Measurements from ENCODE around the gene AOC2. TPM values are rescaled to one million over a fixed set of nuclear protein-coding genes. Genes with fewer than 3 reads are reported as not detected.
A peak's percentile ranks its signal among the peaks of the same experiment; 100 is the strongest.

The AOC2 gene
- total and polyA plus RNA-seq, 2 of the 13 experiments (the other 11 are each of a cell fraction or from before 2014, with no cell fraction given): 1.2 to 3.3 TPM

DNA sequence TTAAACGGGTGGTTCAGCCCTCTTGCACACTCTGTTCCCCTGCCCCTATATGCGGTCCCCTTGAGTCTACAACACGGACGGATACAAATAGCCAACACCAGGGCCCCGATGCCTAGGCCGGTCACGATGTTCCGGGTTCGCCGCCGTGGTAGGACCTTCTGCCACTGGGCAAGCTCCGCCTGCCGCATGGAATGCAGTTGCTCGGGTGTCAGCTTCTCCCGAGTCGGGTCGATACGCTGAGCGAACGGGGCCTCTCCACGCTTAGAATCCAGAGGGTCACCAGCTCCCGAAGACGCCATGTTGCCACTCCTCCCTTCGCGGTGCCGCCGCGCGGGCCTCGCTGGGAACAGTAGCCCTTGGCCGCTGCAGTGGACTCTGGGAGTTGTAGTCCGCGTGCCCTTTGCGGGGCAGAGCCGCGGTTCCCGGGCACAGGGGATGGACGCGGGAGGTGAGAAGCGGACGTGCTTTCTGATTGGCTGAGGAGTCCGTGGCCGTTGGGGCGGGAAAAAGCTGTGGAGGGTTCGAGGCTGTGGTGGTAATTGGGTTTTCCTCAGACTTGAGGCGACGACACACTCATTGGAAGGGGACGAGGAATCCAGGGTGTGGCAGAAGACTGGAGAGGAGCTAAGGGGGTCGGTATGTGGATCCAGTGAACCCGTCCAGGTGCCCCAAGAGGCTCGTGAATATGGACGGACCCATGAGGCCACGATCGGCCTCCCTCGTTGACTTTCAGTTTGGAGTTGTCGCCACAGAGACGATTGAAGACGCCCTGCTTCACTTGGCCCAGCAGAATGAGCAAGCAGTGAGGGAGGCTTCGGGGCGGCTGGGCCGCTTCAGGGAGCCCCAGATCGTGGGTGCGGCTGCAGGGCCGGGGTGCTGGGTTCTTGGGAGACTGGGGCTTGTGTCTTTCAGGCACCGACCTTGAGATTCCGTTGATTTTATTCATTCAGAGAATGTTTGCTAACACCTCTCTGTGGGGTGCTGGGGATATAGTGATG, 45.7 kb upstream of the AOC2 start, which contains the start of the genes CNTD1 and COA3 (continued):
- peak; percentile 28 for TF ChIP-seq SKI (IDR thresholded peaks at IDR 0.05; ENCODE audit: partially characterized antibody)
- TF ChIP-seq, protein P1, sequence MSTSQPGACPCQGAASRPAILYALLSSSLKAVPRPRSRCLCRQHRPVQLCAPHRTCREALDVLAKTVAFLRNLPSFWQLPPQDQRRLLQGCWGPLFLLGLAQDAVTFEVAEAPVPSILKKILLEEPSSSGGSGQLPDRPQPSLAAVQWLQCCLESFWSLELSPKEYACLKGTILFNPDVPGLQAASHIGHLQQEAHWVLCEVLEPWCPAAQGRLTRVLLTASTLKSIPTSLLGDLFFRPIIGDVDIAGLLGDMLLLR (CRISPR knock-in tag; IDR thresholded peaks at IDR 0.05): peak; percentile 95
- no peak for TF ChIP-seq GPBP1L1 (CRISPR knock-in tag; IDR thresholded peaks at IDR 0.05)
- TF ChIP-seq ZNF562 (CRISPR knock-in tag; IDR thresholded peaks at IDR 0.05; ENCODE audit: borderline replicate concordance): peak; percentile 61; the same call in 1 of the 2 replicates
- TF ChIP-seq ZNF816 (CRISPR knock-in tag; IDR thresholded peaks at IDR 0.05; ENCODE audit: borderline replicate concordance): 0 out of 2 replicates have a peak, but pooled peaks have one; percentile 77
- TF ChIP-seq, protein P2, sequence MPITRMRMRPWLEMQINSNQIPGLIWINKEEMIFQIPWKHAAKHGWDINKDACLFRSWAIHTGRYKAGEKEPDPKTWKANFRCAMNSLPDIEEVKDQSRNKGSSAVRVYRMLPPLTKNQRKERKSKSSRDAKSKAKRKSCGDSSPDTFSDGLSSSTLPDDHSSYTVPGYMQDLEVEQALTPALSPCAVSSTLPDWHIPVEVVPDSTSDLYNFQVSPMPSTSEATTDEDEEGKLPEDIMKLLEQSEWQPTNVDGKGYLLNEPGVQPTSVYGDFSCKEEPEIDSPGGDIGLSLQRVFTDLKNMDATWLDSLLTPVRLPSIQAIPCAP (CRISPR knock-in tag; IDR thresholded peaks at IDR 0.05; ENCODE audit: low read depth): no peak
- peak; percentile 89 for TF ChIP-seq KDM5B (CRISPR knock-in tag; IDR thresholded peaks at IDR 0.05; ENCODE audit: borderline replicate concordance)
- peak; percentile 20; the same call in 1 of the 2 replicates for TF ChIP-seq ZNF101 (CRISPR knock-in tag; IDR thresholded peaks at IDR 0.05; ENCODE audit: borderline replicate concordance, low read depth)
- TF ChIP-seq ATF1 (CRISPR knock-in tag; IDR thresholded peaks at IDR 0.05): no peak
- peak; percentile 84; the same call in 1 of the 2 replicates for TF ChIP-seq HNRNPL (IDR thresholded peaks at IDR 0.05; ENCODE audit: low read depth, low read length)
- TF ChIP-seq ZEB1 (IDR thresholded peaks at IDR 0.05; ENCODE audit: insufficient replicate concordance, low read depth): peak; percentile 14
- TF ChIP-seq MBD4 (IDR thresholded peaks at IDR 0.05; ENCODE audit: borderline replicate concordance, low read length): no peak
- TF ChIP-seq, protein P3, sequence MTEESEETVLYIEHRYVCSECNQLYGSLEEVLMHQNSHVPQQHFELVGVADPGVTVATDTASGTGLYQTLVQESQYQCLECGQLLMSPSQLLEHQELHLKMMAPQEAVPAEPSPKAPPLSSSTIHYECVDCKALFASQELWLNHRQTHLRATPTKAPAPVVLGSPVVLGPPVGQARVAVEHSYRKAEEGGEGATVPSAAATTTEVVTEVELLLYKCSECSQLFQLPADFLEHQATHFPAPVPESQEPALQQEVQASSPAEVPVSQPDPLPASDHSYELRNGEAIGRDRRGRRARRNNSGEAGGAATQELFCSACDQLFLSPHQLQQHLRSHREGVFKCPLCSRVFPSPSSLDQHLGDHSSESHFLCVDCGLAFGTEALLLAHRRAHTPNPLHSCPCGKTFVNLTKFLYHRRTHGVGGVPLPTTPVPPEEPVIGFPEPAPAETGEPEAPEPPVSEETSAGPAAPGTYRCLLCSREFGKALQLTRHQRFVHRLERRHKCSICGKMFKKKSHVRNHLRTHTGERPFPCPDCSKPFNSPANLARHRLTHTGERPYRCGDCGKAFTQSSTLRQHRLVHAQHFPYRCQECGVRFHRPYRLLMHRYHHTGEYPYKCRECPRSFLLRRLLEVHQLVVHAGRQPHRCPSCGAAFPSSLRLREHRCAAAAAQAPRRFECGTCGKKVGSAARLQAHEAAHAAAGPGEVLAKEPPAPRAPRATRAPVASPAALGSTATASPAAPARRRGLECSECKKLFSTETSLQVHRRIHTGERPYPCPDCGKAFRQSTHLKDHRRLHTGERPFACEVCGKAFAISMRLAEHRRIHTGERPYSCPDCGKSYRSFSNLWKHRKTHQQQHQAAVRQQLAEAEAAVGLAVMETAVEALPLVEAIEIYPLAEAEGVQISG (CRISPR knock-in tag; IDR thresholded peaks at IDR 0.05): peak; percentile 95
- TF ChIP-seq IRX3 (CRISPR knock-in tag; IDR thresholded peaks at IDR 0.05; ENCODE audit: borderline replicate concordance, low read depth): peak; percentile 75; the same call in 1 of the 2 replicates
- TF ChIP-seq, protein P4, sequence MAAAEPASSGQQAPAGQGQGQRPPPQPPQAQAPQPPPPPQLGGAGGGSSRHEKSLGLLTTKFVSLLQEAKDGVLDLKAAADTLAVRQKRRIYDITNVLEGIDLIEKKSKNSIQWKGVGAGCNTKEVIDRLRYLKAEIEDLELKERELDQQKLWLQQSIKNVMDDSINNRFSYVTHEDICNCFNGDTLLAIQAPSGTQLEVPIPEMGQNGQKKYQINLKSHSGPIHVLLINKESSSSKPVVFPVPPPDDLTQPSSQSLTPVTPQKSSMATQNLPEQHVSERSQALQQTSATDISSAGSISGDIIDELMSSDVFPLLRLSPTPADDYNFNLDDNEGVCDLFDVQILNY (CRISPR knock-in tag; conservative IDR thresholded peaks at IDR 0.05): peak; percentile 90
- TF ChIP-seq DZIP1 (CRISPR knock-in tag; IDR thresholded peaks at IDR 0.05): no peak
- TF ChIP-seq ZNF552 (CRISPR knock-in tag; IDR thresholded peaks at IDR 0.05; ENCODE audit: borderline replicate concordance): peak; percentile 97
- TF ChIP-seq SMYD3 (CRISPR knock-in tag; IDR thresholded peaks at IDR 0.05): peak; percentile 81; the same call in 1 of the 2 replicates

All from HepG2 (cell line).